ENCODE results near the gene ANKRD52.
"Not testable (repeated sequence)": the region's sequence is repeated elsewhere in the genome, so short reads cannot be mapped to it uniquely, and the experiment has no call there.

ANKRD52 gene

DNA sequence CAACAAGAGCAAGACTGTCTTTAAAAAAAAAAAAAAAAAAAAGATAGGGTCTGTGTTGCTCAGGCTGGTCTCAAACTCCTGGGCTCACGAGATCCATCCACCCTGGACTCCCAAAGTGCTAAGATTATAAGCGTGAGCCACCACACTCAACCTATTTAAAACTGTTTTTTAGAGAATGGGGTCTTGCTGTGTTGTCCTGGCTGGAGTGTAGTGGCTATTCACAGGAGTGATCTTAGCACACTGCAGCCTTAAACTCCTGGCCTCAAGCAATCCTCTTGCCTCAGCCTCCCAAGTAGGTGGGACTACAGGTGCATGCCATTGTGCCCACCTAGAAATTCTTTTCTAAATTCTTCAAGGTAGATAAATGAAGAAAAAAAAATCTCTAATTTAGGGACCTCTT lies 16.1 kb upstream of the ANKRD52 start:
- in situ Hi-C loops (cut with HindIII; ENCODE audit: low sequenced_read_pairs): no loop called here

DNA sequence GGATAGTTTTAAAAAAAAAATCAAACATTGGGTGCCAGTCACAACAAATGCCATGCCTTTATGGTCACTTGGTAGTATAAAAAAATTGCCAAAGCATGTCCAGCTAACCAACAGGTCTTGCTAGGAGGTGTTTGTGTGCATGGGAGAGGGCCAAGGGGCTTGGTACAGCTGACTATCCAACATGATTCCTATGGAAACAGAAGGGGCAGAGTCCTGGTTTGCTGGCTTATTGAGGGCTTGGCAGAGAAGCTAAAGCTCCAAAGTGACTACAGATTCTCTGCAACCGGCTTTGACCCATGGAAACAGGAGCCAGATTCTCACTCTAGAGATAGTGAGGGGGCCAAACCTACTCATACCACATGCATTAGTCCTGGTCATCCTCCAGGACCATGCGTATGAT lies 14.3 kb upstream of the ANKRD52 start:
- in situ Hi-C loops (cut with HindIII; ENCODE audit: low sequenced_read_pairs): not testable (repeated sequence)

DNA sequence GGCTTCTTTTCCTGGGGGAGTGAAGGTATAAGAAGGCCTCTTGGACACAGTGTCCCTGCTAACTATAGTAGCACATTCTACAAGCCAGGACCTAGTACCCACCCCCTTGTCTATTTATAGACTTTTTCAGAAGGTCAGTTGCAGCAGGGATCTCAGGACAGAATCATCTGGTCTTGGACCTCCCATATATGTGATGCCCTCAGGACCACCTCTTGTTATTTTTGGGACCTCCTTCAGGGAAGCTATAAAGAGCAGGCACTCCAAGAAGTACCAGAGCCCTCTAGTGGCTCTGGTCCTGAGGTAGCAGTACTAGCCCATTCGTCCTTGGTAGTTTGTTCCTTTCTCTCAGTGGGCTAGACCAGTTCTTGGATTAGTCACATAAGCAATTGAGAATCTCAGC lies 12.8 kb upstream of the ANKRD52 start:
- in situ Hi-C loops (cut with HindIII; ENCODE audit: low sequenced_read_pairs): no loop called here

- in situ Hi-C loops (cut with HindIII; ENCODE audit: low sequenced_read_pairs): no loop called here
Observed at GRCh38 chr12:56267443-56268071, 9.4 kb upstream of the ANKRD52 start.

- in situ Hi-C loops (cut with HindIII; ENCODE audit: low sequenced_read_pairs): no loop called here
Observed at GRCh38 chr12:56266693-56267442, 8.7 kb upstream of the ANKRD52 start, which contains the start of gene COQ10A. Gene COQ10A (plus strand): TSS chr12:56266942. CDS start chr12:56267119, 177 bp downstream.

- in situ Hi-C loops (cut with HindIII; ENCODE audit: low sequenced_read_pairs): not testable (repeated sequence)
Observed at GRCh38 chr12:56266068-56266692, 8.0 kb upstream of the ANKRD52 start.

GRCh38 chr12:56262955-56263354 lies 4.8 kb upstream of the ANKRD52 start:
- in situ Hi-C loops (cut with HindIII; ENCODE audit: low sequenced_read_pairs): not testable (repeated sequence)

DNA sequence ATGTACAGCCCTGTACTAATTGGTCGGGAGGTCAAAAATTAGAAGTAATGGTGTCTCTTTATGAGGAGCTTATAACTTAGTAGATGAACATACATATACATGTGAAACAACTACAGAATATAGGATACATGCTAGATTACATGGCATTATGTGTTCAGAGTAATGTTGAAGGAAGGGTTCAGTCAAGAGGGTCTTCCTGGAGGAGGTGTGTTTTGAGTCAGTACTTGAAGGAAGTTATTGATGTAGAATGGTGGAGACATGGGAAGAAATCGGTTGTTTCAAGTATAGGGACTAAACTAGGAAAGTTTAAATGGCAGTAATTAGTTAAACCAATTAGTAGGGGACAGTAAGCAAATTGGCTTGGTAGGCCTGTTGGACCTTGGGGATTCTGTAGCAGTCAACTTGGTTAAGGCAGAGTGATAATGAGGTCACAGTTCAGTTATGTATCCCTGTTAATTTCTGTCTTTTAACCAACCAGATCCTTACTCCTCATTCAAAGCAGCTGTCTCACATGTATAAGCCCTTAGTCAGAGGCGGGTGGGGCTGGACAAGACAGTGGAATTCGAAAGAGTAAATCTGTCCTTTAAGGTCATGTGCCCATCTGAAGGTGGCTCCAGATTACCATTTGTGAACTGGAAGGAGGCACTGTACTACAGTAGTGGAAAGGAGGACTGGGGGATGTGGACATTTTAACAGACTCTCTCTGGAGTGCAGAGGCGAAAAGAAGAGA lies 3.5 kb upstream of the ANKRD52 start:
- in situ Hi-C loops (cut with HindIII; ENCODE audit: low sequenced_read_pairs): no loop called here

DNA sequence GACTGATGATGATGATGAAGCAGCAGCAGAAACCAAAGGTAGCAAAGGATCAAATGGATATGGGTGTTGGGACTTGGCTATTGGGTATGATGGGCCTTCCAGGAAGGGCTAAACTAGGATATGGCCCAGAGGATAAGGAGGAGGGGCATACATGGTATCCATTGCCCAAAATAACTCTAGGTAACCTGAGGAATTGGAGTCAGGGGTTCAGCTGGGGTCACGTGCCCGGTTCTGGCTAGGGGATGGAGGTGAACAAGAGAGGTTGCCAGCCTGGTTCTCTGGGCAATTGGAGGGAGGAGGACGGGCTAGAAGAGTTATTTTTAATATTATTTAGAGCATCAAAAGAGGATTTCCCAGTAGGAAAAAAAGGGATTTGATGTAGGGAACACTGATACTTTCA lies 2.7 kb upstream of the ANKRD52 start:
- in situ Hi-C loops (cut with HindIII; ENCODE audit: low sequenced_read_pairs): no loop called here

- in situ Hi-C loops (cut with HindIII; ENCODE audit: low sequenced_read_pairs): no loop called here
Observed at GRCh38 chr12:56260380-56260779, 2.2 kb upstream of the ANKRD52 start.

- in situ Hi-C loops (cut with HindIII; ENCODE audit: low sequenced_read_pairs): no loop called here
Observed at GRCh38 chr12:56258820-56259183, 618 bp upstream of the ANKRD52 start.

GRCh38 chr12:56257491-56258067 lies 605 bp downstream of the ANKRD52 start:
- in situ Hi-C loops (cut with HindIII; ENCODE audit: low sequenced_read_pairs): no loop called here

GRCh38 chr12:56257071-56257470 lies 1.1 kb downstream of the ANKRD52 start:
- in situ Hi-C loops (cut with HindIII; ENCODE audit: low sequenced_read_pairs): no loop called here

DNA sequence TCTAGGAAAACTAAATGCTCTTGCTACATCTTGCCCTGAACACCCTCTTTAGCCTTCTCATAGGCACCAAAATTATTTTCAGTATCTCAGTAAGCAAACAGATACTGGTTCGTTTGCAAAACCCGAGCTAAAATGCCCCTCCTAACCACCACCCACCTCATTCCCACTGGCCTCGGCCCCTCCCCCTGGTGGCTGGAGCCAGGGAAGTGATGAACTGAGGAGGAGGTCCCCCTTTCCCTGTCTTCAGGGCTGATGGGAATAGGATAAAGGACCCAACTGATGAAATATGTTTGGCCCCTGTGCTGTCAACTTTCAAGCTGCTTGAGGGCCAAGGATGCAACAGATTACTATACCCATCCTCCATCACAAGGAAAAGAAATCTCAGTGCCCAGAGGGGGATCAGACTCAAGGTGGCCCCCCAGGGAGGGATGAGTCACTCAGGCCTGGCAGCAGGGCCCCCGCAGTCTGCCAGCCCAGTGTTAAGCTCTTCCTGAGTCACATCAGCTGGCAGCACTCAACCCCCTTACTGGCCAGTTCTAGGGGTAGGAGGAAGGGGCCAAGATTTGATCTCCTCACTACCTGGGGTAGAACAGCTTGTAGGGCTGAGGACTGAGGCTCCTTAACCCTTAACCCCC lies 1.7 kb downstream of the ANKRD52 start:
- in situ Hi-C loops (cut with HindIII; ENCODE audit: low sequenced_read_pairs): no loop called here

GRCh38 chr12:56255671-56256070 lies 2.5 kb downstream of the ANKRD52 start:
- in situ Hi-C loops (cut with HindIII; ENCODE audit: low sequenced_read_pairs): no loop called here

- in situ Hi-C loops (cut with HindIII; ENCODE audit: low sequenced_read_pairs): loop anchor here (5.0 kb wide), 1 partner anchor 46 kb away; no protein-coding TSS in a partner anchor
Observed at GRCh38 chr12:56253091-56253490, 5.1 kb downstream of the ANKRD52 start.

GRCh38 chr12:56252649-56253048 lies 5.5 kb downstream of the ANKRD52 start:
- in situ Hi-C loops (cut with HindIII; ENCODE audit: low sequenced_read_pairs): loop anchor here (5.0 kb wide), 1 partner anchor 45 kb away; no protein-coding TSS in a partner anchor

DNA sequence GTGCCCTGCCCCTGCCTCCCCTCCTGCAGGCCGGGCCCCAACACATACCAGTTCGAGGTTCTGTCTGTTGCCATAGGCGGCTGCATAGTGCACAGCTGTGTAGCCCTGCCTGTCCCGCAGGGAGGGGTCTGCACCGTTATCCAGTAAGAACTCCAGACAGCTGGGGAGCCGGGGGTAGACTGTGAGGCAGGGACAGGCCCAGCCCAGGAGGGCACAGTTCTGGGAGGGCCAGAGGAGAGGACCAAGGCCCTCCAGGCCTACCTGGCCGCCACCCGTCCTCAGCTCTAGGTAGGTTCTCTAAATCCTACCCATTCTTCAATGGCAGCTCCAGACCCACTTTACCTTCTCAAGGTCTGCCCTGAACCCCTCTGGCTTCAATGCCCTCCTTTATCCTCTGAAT lies 9.5 kb downstream of the ANKRD52 start:
- in situ Hi-C loops (cut with HindIII; ENCODE audit: low sequenced_read_pairs): no loop called here

DNA sequence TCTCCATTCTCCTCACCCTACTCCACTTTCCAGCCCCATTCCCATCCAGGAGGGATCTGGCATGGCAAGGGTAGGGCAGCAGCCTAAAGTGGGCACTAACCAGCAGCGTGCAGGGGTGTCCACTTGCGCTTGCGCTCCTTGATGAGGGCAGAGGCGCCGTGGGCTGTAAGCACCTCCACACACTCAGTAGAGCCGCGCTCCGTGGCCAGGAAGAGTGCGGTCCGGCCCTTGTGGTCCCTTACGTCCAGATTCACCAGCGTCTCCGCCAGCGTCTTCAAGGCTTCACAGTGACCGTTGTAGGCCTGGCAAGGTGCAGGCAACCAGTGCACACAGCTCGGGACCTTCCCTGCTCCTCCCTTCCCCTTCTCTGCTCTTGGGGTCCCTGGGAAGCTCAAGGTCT lies 10.3 kb downstream of the ANKRD52 start:
- in situ Hi-C loops (cut with HindIII; ENCODE audit: low sequenced_read_pairs): no loop called here

- in situ Hi-C loops (cut with HindIII; ENCODE audit: low sequenced_read_pairs): no loop called here
Observed at GRCh38 chr12:56244494-56244893, 13.7 kb downstream of the ANKRD52 start.

All from endothelial cell of hepatic sinusoid (primary cell).